Bronchial epithelial cell (primary cell): ENCODE measurements around the gene GRK5. TPM values are rescaled to one million over a fixed set of nuclear protein-coding genes. Genes with fewer than 3 reads are reported as not detected.
A peak's percentile ranks its signal among the peaks of the same experiment; 100 is the strongest.

Experiments
- DNase-seq: peaks from one replicate; pipeline ENCODE4 v3.0.0-alpha.2; 2010; ENCODE audit warnings: low read depth
- FAIRE-seq: peaks from 2 replicates; lab custom pipeline; 2011; peaks lifted over from hg19 to GRCh38; lab: Jason Lieb, UNC
- H3K27me3 ChIP-seq: 2 replicates; pipeline ENCODE4 v1.5.1; 2011; ENCODE audit warnings: low read length; ENCODE audit not compliant: control insufficient read depth, insufficient read depth
- H3K36me3 ChIP-seq: 2 replicates; pipeline ENCODE4 v1.5.1; 2011; ENCODE audit warnings: low read length; ENCODE audit not compliant: control insufficient read depth, insufficient read depth
- H3K4me3 ChIP-seq: 2 replicates; pipeline ENCODE4 v1.5.1; 2011; ENCODE audit warnings: mild to moderate bottlenecking, low read depth, low read length, control low read depth
- total RNA-seq: library from RNA; depleted of rRNA; stranded (reverse); fragments of >200 nt; gene quantifications from 2 replicates; pipeline ENCODE4 v1.2.1, GENCODE V29; 2014
- TF ChIP-seq, protein P1 (sequence below): IDR thresholded peaks from 2 replicates; pipeline ENCODE4 v1.5.1; 2011; ENCODE audit warnings: mild to moderate bottlenecking, moderate library complexity, low read length, control low read depth, inconsistent platforms; ENCODE audit not compliant: insufficient read depth, severe bottlenecking

GRK5 gene
- total RNA-seq, 1 donor from 2014 or later = 2.4 TPM

DNA sequence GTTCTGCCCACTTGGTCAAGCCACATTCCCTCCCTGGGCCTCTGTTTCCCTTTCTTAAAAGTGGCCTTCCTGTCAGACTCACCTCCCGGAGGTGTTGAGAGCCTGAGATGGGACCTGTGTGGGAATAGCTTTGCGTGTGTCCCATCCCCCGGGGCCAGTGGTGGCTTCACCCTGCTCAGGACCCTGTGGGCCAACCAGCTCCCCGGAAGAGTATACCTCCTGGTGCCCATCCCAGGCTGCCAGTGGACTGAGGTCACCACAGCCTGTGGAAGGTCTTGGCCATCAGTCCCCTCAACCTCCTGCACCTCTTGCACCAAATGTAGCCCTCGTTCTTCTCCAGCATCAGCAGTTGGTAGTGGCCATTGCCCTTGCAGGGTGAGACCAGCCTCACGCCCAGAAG lies 190.0 kb downstream of the GRK5 start:
- DNase-seq (no peak), FAIRE-seq (no peak)
- H3K36me3 ChIP-seq = no peaks in the 10 kb centered on the region
- no peak overlapping the region for H3K4me3 ChIP-seq
- no peaks in the 10 kb centered on the region for H3K27me3 ChIP-seq
- TF ChIP-seq, protein P1, sequence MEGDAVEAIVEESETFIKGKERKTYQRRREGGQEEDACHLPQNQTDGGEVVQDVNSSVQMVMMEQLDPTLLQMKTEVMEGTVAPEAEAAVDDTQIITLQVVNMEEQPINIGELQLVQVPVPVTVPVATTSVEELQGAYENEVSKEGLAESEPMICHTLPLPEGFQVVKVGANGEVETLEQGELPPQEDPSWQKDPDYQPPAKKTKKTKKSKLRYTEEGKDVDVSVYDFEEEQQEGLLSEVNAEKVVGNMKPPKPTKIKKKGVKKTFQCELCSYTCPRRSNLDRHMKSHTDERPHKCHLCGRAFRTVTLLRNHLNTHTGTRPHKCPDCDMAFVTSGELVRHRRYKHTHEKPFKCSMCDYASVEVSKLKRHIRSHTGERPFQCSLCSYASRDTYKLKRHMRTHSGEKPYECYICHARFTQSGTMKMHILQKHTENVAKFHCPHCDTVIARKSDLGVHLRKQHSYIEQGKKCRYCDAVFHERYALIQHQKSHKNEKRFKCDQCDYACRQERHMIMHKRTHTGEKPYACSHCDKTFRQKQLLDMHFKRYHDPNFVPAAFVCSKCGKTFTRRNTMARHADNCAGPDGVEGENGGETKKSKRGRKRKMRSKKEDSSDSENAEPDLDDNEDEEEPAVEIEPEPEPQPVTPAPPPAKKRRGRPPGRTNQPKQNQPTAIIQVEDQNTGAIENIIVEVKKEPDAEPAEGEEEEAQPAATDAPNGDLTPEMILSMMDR = no peak

DNA sequence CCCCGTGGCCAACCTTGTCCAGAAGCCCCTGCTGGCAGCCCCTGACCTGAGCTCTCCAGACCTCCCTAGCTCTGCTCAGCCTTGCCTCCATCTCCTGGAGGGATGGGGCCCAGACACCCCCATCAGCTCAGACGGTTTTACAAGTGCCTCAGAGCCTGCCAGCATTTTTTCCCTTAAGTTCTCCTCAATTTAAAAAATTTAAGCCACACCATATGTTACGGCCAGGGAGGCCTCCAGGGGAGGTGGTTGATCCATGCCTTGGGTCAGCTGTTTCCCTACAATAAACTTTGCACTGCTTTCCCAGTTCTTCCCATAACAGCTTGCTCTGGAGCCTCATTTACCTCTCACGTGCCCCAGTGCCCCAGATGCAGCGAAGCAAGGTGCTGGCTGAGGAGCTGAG lies 191.6 kb downstream of the GRK5 start:
- H3K36me3 ChIP-seq = no peaks in the 10 kb centered on the region
- FAIRE-seq (no peak), DNase-seq (no peak)
- H3K27me3 ChIP-seq = no peaks in the 10 kb centered on the region
- H3K4me3 ChIP-seq = no peak overlapping the region
- TF ChIP-seq, protein P1 = no peak

DNA sequence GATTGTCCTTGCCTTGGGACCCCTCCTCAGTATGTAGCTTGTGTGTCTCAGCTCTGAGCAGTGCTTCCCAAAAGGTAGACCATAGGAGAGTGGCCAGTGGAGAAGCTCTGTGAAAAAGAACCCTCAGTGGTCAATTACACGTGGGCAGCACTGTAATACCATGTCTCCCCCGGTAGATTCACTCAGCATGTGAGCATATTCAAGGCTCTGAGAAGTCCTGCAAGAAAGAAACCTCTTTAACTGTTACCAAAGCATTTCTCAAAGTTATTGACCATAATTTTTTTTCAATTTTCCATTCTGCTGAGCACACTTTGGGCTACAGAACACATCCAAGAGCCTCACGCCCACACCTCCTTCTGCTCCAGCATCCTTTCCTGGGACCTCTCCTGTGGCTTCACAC lies 192.1 kb downstream of the GRK5 start:
- FAIRE-seq = no peak
- no peaks in the 10 kb centered on the region for H3K27me3 ChIP-seq
- H3K4me3 ChIP-seq = no peak overlapping the region
- DNase-seq = no peak
- TF ChIP-seq, protein P1 = no peak
- no peaks in the 10 kb centered on the region for H3K36me3 ChIP-seq

DNA sequence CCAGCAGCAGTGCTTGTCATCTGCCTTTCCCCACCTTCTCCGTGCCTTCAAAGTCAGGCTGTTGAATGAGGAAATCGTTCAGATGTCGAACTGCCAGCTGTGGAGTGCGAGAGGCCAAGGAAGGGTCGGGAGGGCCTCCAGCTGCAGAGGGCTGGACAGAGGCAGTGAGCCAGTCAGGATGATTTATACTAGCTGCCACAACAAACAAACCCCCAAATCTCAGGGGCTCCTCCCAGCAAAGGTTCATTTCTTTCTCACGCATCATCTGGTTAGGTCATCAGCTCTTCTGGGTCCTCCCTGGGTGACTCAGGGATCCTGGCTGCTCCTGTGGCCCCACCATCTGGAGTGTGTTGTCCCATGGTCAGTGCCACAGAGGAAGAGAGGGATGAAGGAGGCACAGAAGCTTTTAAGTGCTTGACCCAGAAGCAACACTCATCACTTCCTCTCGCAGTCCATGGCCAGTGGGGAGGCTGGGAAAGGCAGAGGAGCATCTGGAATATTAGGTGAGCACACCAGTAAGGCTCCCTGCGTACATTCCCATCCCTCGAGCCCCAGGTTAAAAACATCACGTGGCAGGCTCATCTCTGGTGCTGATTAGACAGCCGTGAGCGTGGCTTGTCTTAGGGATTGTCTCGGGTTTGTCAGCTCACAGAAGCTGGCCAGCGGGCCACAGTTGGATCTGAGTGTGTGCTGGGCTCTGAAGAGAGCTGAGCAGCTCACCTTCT lies 194.5 kb downstream of the GRK5 start:
- no peaks in the 10 kb centered on the region for H3K27me3 ChIP-seq
- TF ChIP-seq, protein P1 = no peak
- DNase-seq = peak; percentile 82
- no peak overlapping the region for H3K4me3 ChIP-seq
- no peaks in the 10 kb centered on the region for H3K36me3 ChIP-seq
- peak; percentile 40 for FAIRE-seq

DNA sequence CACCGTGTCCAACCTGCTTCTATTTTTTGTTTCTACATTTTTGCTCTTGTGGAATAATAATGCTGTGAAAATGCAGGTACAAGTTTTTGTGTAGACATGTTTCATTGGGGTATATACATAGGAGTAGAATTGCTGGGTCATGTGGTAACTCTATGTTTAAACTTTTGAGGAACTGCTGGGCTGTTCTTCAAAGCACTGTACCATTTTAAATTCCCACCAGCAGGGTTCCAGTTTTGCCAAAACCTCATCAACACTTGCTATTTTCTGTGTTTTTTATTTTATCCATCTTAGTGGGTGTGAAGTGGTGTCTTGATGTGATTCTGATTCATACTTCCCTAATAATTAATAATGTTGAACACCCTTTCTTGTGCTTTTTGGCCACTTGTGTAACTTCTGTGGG lies 196.6 kb downstream of the GRK5 start:
- Histone ChIP-seq H3K36me3 (no peaks in the 10 kb centered on the region), H3K27me3 (no peaks in the 10 kb centered on the region), H3K4me3 (no peak overlapping the region)
- DNase-seq = no peak
- no peak for FAIRE-seq
- TF ChIP-seq, protein P1 = no peak
